Measurements from ENCODE around the gene NRP2. TPM values are rescaled to one million over a fixed set of nuclear protein-coding genes. Genes with fewer than 3 reads are reported as not detected.

The NRP2 gene
- total RNA-seq, 2 experiments from 2014 or later, result 0.63 to 1.6 TPM

GRCh38 chr2:205765151-205765550, 82.8 kb downstream of the NRP2 start:
- ATAC-seq (no peak), DNase-seq (no peak)
- ChIA-PET CTCF (interaction anchor here (1.2 kb wide), 1 partner anchor 161 kb away, joined by 3 read pairs; no protein-coding TSS in a partner anchor), POLR2A (no interaction called here)
- no peak for TF ChIP-seq CTCF (IDR thresholded peaks at IDR 0.05)
- H3K27me3 Mint-ChIP-seq, result peaks cover 15% of the 10 kb centered on the region
- intact Hi-C loops (cut with micrococcal nuclease), result loop anchor here (5.0 kb wide), 2 partner anchors 122 to 162 kb away; no protein-coding TSS in a partner anchor
- H3K9me3 Mint-ChIP-seq, result no peaks in the 10 kb centered on the region
- no peak overlapping the region for H3K27ac Mint-ChIP-seq
- peaks cover 4% of the 10 kb centered on the region for H3K4me1 Mint-ChIP-seq (ENCODE audit: low read depth)
- H3K36me3 Mint-ChIP-seq (ENCODE audit: low read depth), result no peaks in the 10 kb centered on the region
- no peak overlapping the region for H3K4me3 Mint-ChIP-seq

- no peak for ATAC-seq
- H3K4me1 Mint-ChIP-seq (ENCODE audit: low read depth), result peaks cover 4% of the 10 kb centered on the region
- ChIA-PET CTCF (interaction anchor here (1.2 to 1.8 kb wide), 2 partner anchors 48 to 49 kb away, joined by 3 to 6 read pairs; no protein-coding TSS in a partner anchor), POLR2A (no interaction called here)
- no peaks in the 10 kb centered on the region for H3K36me3 Mint-ChIP-seq (ENCODE audit: low read depth)
- H3K9me3 Mint-ChIP-seq, result no peaks in the 10 kb centered on the region
- no peak overlapping the region for H3K4me3 Mint-ChIP-seq
- TF ChIP-seq CTCF (IDR thresholded peaks at IDR 0.05), result peak; percentile 90
- peaks cover 15% of the 10 kb centered on the region for H3K27me3 Mint-ChIP-seq
- intact Hi-C loops (cut with micrococcal nuclease), result loop anchor here (5.0 kb wide), 2 partner anchors 120 to 160 kb away; no protein-coding TSS in a partner anchor
- no peak overlapping the region for H3K27ac Mint-ChIP-seq
- peak; percentile 78 for DNase-seq
Observed at GRCh38 chr2:205766779-205767359, 84.6 kb downstream of the NRP2 start.

- H3K4me1 Mint-ChIP-seq (ENCODE audit: low read depth), result peaks cover 4% of the 10 kb centered on the region
- DNase-seq, result no peak
- TF ChIP-seq CTCF (IDR thresholded peaks at IDR 0.05), result no peak
- ATAC-seq, result no peak
- H3K27me3 Mint-ChIP-seq, result peaks cover 18% of the 10 kb centered on the region
- no peak overlapping the region for H3K27ac Mint-ChIP-seq
- POLR2A ChIA-PET, result interaction anchor here (0.5 kb wide), 1 partner anchor 48 kb away, joined by 3 read pairs; no protein-coding TSS in a partner anchor
- intact Hi-C loops (cut with micrococcal nuclease), result loop anchor here (5.0 kb wide), 2 partner anchors 120 to 160 kb away; no protein-coding TSS in a partner anchor
- CTCF ChIA-PET, result interaction anchor here (1.0 to 1.8 kb wide), 5 partner anchors 47 to 167 kb away, joined by 3 to 6 read pairs (median 3); no protein-coding TSS in a partner anchor
- H3K4me3 Mint-ChIP-seq, result no peak overlapping the region
- H3K36me3 Mint-ChIP-seq (ENCODE audit: low read depth), result no peaks in the 10 kb centered on the region
- H3K9me3 Mint-ChIP-seq, result no peaks in the 10 kb centered on the region
Observed at GRCh38 chr2:205767617-205768016, 85.3 kb downstream of the NRP2 start.

- no peak for DNase-seq
- Mint-ChIP-seq H3K4me3 (no peak overlapping the region), H3K27ac (no peak overlapping the region), H3K27me3 (peaks cover 20% of the 10 kb centered on the region), H3K36me3 (ENCODE audit: low read depth) (no peaks in the 10 kb centered on the region), H3K4me1 (ENCODE audit: low read depth) (peaks cover 4% of the 10 kb centered on the region), H3K9me3 (no peaks in the 10 kb centered on the region)
- intact Hi-C loops (cut with micrococcal nuclease), result loop anchor here (5.0 kb wide), 2 partner anchors 119 to 159 kb away; no protein-coding TSS in a partner anchor
- ChIA-PET CTCF (interaction anchor here (0.7 to 1.8 kb wide), 8 partner anchors 9 to 167 kb away, joined by 3 to 6 read pairs (median 3); no protein-coding TSS in a partner anchor), POLR2A (no interaction called here)
- no peak for ATAC-seq
- no peak for TF ChIP-seq CTCF (IDR thresholded peaks at IDR 0.05)
Observed at GRCh38 chr2:205768341-205768740, 86.0 kb downstream of the NRP2 start.
